SK-N-SH (cell line): ENCODE results near the gene CELSR2. TPM values are rescaled to one million over a fixed set of nuclear protein-coding genes. Genes with fewer than 3 reads are reported as not detected.

Experiments used
- CTCF ChIA-PET: fragments of 300-600, 350-600 bp; formaldehyde crosslinking; extraction: SDS; loops from one replicate; lab custom pipeline; 2021; lab: Yijun Ruan, JAX
- POLR2A ChIA-PET: fragments of 350-600 bp; sonication (Branson Sonifier 250); formaldehyde crosslinking; extraction: SDS; loops from one replicate; lab custom pipeline; 2020; ENCODE audit warnings: antibody characterized with exemption, inconsistent platforms; lab: Yijun Ruan, JAX
- DNase-seq: peaks from one replicate; pipeline ENCODE4 v3.0.0; 2012
- H2AFZ ChIP-seq: fragments of 200-600 bp; sonication (generic); 2 replicates; pipeline ENCODE4 v1.8.1; 2016; ENCODE audit warnings: antibody characterized with exemption, mild to moderate bottlenecking, low read depth
- H3F3A ChIP-seq: fragments of 200-600 bp; sonication (generic); replicated peaks from 2 replicates; pipeline ENCODE3; 2016; ENCODE audit warnings: antibody characterized with exemption, mild to moderate bottlenecking; ENCODE audit not compliant: insufficient read depth
- H3K27ac ChIP-seq, 2 experiments: fragments of 200-500 bp in 1 of 2; fragments of 200-600 bp in 1 of 2; sonication (Bioruptor generic) in 1 of 2; sonication (generic), shearing (Covaris generic) in 1 of 2; 2 replicates each; pipeline versions ENCODE4 v1.5.1 to v1.6.1; 2014 to 2016; ENCODE audit warnings: low read depth in 2 of 2, inconsistent platforms in 1 of 2, low read length in 1 of 2, mild to moderate bottlenecking in 1 of 2, mixed read lengths in 1 of 2
- H3K27me3 ChIP-seq: fragments of 200-600 bp; sonication (generic), shearing (Covaris generic); 2 replicates; pipeline ENCODE4 v1.6.1; 2016; ENCODE audit warnings: mixed run types; ENCODE audit not compliant: insufficient read depth
- H3K36me3 ChIP-seq, 2 experiments: fragments of 200-500 bp in 1 of 2; fragments of 200-600 bp in 1 of 2; sonication (Bioruptor generic) in 1 of 2; sonication (generic) in 1 of 2; replicated peaks in 1 of 2; 2 replicates each; pipeline versions ENCODE3 to v1.5.1; 2014 to 2016; ENCODE audit warnings: low read length in 1 of 2, mild to moderate bottlenecking in 1 of 2; ENCODE audit not compliant: insufficient read depth in 2 of 2, control insufficient read depth in 1 of 2
- H3K4me1 ChIP-seq, 2 experiments: fragments of 200-500 bp in 1 of 2; fragments of 200-600 bp in 1 of 2; sonication (Bioruptor generic) in 1 of 2; sonication (generic), shearing (Covaris generic) in 1 of 2; 2 replicates each; pipeline versions ENCODE4 v1.5.1 to v1.6.1; 2014 to 2016; ENCODE audit warnings: low read depth in 1 of 2, low read length in 1 of 2, mixed run types in 1 of 2; ENCODE audit not compliant: insufficient read depth in 2 of 2, control insufficient read depth in 1 of 2
- H3K4me2 ChIP-seq: fragments of 200-600 bp; sonication (generic), shearing (Covaris generic); 2 replicates; pipeline ENCODE4 v1.6.1; 2017; ENCODE audit warnings: mixed run types
- H3K4me3 ChIP-seq, 2 experiments: fragments of 200-500 bp in 1 of 2; fragments of 200-600 bp in 1 of 2; sonication (Bioruptor generic) in 1 of 2; sonication (generic), shearing (Covaris generic) in 1 of 2; 2 replicates each; pipeline versions ENCODE4 v1.5.1 to v1.8.1; 2014 to 2016; ENCODE audit warnings: low read depth in 2 of 2, inconsistent platforms in 1 of 2, low read length in 1 of 2, mild to moderate bottlenecking in 1 of 2, mixed read lengths in 1 of 2, moderate library complexity in 1 of 2
- H3K79me2 ChIP-seq: fragments of 200-600 bp; sonication (generic); 2 replicates; pipeline ENCODE4 v1.8.1; 2017; ENCODE audit warnings: mild to moderate bottlenecking; ENCODE audit not compliant: insufficient read depth
- H3K9ac ChIP-seq: fragments of 200-600 bp; sonication (generic); 2 replicates; pipeline ENCODE4 v1.6.1; 2017; ENCODE audit warnings: mixed run types
- H3K9me2 ChIP-seq: fragments of 200-600 bp; sonication (generic); 2 replicates; pipeline ENCODE4 v1.6.1; 2017; ENCODE audit warnings: mixed run types
- H3K9me3 ChIP-seq: fragments of 200-600 bp; sonication (generic); 2 replicates; pipeline ENCODE4 v1.6.1; 2017; ENCODE audit warnings: mixed run types, mild to moderate bottlenecking, moderate library complexity
- H4K20me1 ChIP-seq: fragments of 200-600 bp; sonication (generic); 2 replicates; pipeline ENCODE4 v1.6.1; 2017; ENCODE audit warnings: mild to moderate bottlenecking, mixed run types; ENCODE audit not compliant: insufficient read depth
- FOXJ3 ChIP-seq: sonication (generic); formaldehyde crosslinking; IDR thresholded peaks from 2 replicates; pipeline ENCODE4 v1.5.1; 2020; ENCODE audit warnings: mild to moderate bottlenecking, missing genetic modification reagents
- GABPA ChIP-seq: IDR thresholded peaks from 2 replicates; pipeline ENCODE4 v1.4.0; 2012; ENCODE audit warnings: low read depth, mild to moderate bottlenecking
- IRF3 ChIP-seq: fragments of 150-350 bp; IDR thresholded peaks from 2 replicates; pipeline ENCODE4 v1.6.1; 2016; ENCODE audit warnings: mild to moderate bottlenecking, low read depth, low read length
- JUND ChIP-seq: IDR thresholded peaks from 2 replicates; pipeline ENCODE4 v1.4.0; 2012
- NFIC ChIP-seq: IDR thresholded peaks from 2 replicates; pipeline ENCODE4 v1.4.0; 2012; ENCODE audit warnings: borderline replicate concordance
- RCOR1 ChIP-seq: fragments of 150-350 bp; IDR thresholded peaks from 2 replicates; pipeline ENCODE4 v1.6.1; 2017; ENCODE audit warnings: antibody characterized with exemption, low read length
- RFX5 ChIP-seq: IDR thresholded peaks from 2 replicates; pipeline ENCODE4 v1.6.1; 2012; ENCODE audit warnings: mild to moderate bottlenecking, improper control_type of control experiment, low read length
- RXRA ChIP-seq: IDR thresholded peaks from 2 replicates; pipeline ENCODE4 v1.4.0; 2012; ENCODE audit warnings: low read depth, mild to moderate bottlenecking, borderline replicate concordance
- SMC3 ChIP-seq: IDR thresholded peaks from 2 replicates; pipeline ENCODE4 v1.6.1; 2012; ENCODE audit warnings: low read depth, low read length, improper control_type of control experiment
- TCF12 ChIP-seq: IDR thresholded peaks from 2 replicates; pipeline ENCODE4 v1.4.0; 2012
- USF2 ChIP-seq: fragments of 150-350 bp; IDR thresholded peaks from 2 replicates; pipeline ENCODE4 v1.6.1; 2017; ENCODE audit warnings: antibody characterized with exemption, low read length, low read depth, borderline replicate concordance
- WGBS: methylation state at CpG from one replicate; pipeline ENCODE4 v1.1.6; 2017; ENCODE audit warnings: low lambda C conversion rate; 5-methylcytosine and 5-hydroxymethylcytosine counted together
- polyA plus RNA-seq, 3 experiments: library from polyadenylated mRNA; depleted of rRNA; stranded (reverse); fragments of >200 nt; gene quantifications; 2 replicates each; pipeline ENCODE4 v1.2.3, GENCODE V29; 2012

CELSR2 gene
- polyA plus RNA-seq, 1 of the 3 experiments (the other 2 are of a cell fraction), result 3.5 TPM

- no peak overlapping the region for H3K4me2 ChIP-seq
- peaks cover 55 to 76% of the 10 kb centered on the region in 2 experiments for H3K36me3 ChIP-seq
- CTCF ChIA-PET, result interaction anchor here (0.6 to 2.7 kb wide), 4 partner anchors 11 to 29 kb away, joined by 3 to 15 read pairs (median 5); partner anchors contain the start of gene CELSR2
- DNase-seq, result no peak
- H3K9ac ChIP-seq, result no peak overlapping the region
- no peaks in the 10 kb centered on the region for H3K9me2 ChIP-seq
- H3F3A ChIP-seq, result peaks cover 8% of the 10 kb centered on the region
- H3K27ac ChIP-seq, result no peak overlapping the region; a peak in 1 of 4 replicates
- no peaks in the 10 kb centered on the region for H4K20me1 ChIP-seq
- POLR2A ChIA-PET, result no interaction called here
- H3K4me3 ChIP-seq, result no peak overlapping the region
- TF ChIP-seq JUND, result no peak
- no peak for TF ChIP-seq IRF3
- no peak for TF ChIP-seq USF2
- TF ChIP-seq RCOR1, result no peak
- no peak for TF ChIP-seq FOXJ3 (CRISPR knock-in tag)
- no peak for TF ChIP-seq GABPA
- TF ChIP-seq RFX5, result no peak
- no peak for TF ChIP-seq NFIC
- no peak for TF ChIP-seq SMC3
- no peak for TF ChIP-seq TCF12
- H2AFZ ChIP-seq, result no peak overlapping the region
- no peaks in the 10 kb centered on the region for H3K27me3 ChIP-seq
- no peaks in the 10 kb centered on the region for H3K9me3 ChIP-seq
- H3K4me1 ChIP-seq, result peaks cover 0 to 4% of the 10 kb centered on the region in 2 experiments; a peak in 2 of 4 replicates
- 96% methylated on average over 7 of the region's 7 CpGs for WGBS
- H3K79me2 ChIP-seq, result no peaks in the 10 kb centered on the region
These were observed 14.2 kb upstream of the CELSR2 start for GRCh38 chr1:109235137-109235536.

DNA sequence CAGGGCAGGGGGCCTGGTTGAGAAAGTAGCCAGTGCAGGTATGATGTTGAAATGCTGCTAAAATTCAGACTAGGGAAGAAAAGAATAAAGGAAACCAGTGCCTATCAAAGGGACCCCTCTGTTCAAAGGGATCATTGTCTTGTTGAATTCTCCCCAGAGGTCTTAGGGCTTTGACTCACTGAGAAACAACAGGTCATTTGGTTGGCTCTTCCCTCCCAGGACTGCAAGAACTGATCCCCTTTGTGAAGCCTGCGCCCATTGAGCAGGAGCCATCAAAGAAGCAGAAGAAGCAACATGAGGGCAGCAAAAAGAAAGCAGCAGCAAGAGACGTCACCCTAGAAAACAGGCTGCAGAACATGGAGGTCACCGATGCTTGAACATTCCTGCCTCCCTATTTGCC is 11.8 kb upstream of the CELSR2 start:
- Histone ChIP-seq H4K20me1 (no peaks in the 10 kb centered on the region), H3K9ac (no peak overlapping the region), H3F3A (peaks cover 8% of the 10 kb centered on the region), H3K79me2 (no peaks in the 10 kb centered on the region), H3K27ac (no peak overlapping the region), H3K4me3 (no peak overlapping the region), H3K9me3 (no peaks in the 10 kb centered on the region), H3K36me3 (peaks cover 37 to 59% of the 10 kb centered on the region in 2 experiments), H3K27me3 (no peaks in the 10 kb centered on the region), H2AFZ (no peak overlapping the region), H3K4me1 (peaks cover 11 to 14% of the 10 kb centered on the region in 2 experiments; a peak in 2 of 4 replicates), H3K4me2 (no peak overlapping the region), H3K9me2 (no peaks in the 10 kb centered on the region)
- ChIA-PET CTCF (interaction anchor here (0.6 to 4.3 kb wide), 8 partner anchors 14 to 161 kb away, joined by 3 to 21 read pairs (median 3); partner anchors contain the start of gene SORT1), POLR2A (no interaction called here)
- no peak for DNase-seq
- TF ChIP-seq RXRA (no peak), SMC3 (no peak)
- 97% methylated on average over 3 of the region's 3 CpGs for WGBS
